ENCODE data around the gene PRKN. TPM values are rescaled to one million over a fixed set of nuclear protein-coding genes. Genes with fewer than 3 reads are reported as not detected.

The PRKN gene
- total RNA-seq, 1 donor from 2014 or later = 1.3 TPM

- no peak overlapping the region for H3K4me2 ChIP-seq (ENCODE audit: low read length)
- no peak overlapping the region for H2AFZ ChIP-seq (ENCODE audit: low read depth, low read length)
- H3K4me3 ChIP-seq (ENCODE audit: insufficient read depth, low read depth, low read length) = no peak overlapping the region
- no peaks in the 10 kb centered on the region for H4K20me1 ChIP-seq (ENCODE audit: insufficient read depth, low read length)
- Mint-ChIP-seq H3K4me3 (ENCODE audit: unreplicated experiment) (no peak overlapping the region), H3K36me3 (ENCODE audit: low read depth, unreplicated experiment) (no peaks in the 10 kb centered on the region), H3K4me1 (ENCODE audit: low read depth, unreplicated experiment) (peaks cover 3% of the 10 kb centered on the region), H3K27me3 (ENCODE audit: low read depth, unreplicated experiment) (no peaks in the 10 kb centered on the region), H3K9me3 (ENCODE audit: unreplicated experiment) (no peaks in the 10 kb centered on the region), H3K27ac (ENCODE audit: unreplicated experiment) (no peak overlapping the region)
- no peaks in the 10 kb centered on the region for H3K9me3 ChIP-seq (ENCODE audit: insufficient read depth, low read depth, low read length)
- no peak for TF ChIP-seq CTCF (IDR thresholded peaks at IDR 0.05; ENCODE audit: insufficient read depth, low read depth, low read length)
- FAIRE-seq (no peak), DNase-seq (ENCODE audit: low read depth) (no peak)
- no peaks in the 10 kb centered on the region for H3K27me3 ChIP-seq (ENCODE audit: insufficient read depth, low read length)
- no peak overlapping the region for H3K27ac ChIP-seq (ENCODE audit: low read depth, low read length)
- no peaks in the 10 kb centered on the region for H3K36me3 ChIP-seq (ENCODE audit: insufficient read depth, low read length)
- H3K9ac ChIP-seq (ENCODE audit: low read length) = no peak overlapping the region
- no peaks in the 10 kb centered on the region for H3K4me1 ChIP-seq (ENCODE audit: insufficient read depth, low read length)
- no peaks in the 10 kb centered on the region for H3K79me2 ChIP-seq (ENCODE audit: insufficient read depth, low read length)
These were observed 1220.2 kb downstream of the PRKN start for GRCh38 chr6:161507375-161507774.

DNA sequence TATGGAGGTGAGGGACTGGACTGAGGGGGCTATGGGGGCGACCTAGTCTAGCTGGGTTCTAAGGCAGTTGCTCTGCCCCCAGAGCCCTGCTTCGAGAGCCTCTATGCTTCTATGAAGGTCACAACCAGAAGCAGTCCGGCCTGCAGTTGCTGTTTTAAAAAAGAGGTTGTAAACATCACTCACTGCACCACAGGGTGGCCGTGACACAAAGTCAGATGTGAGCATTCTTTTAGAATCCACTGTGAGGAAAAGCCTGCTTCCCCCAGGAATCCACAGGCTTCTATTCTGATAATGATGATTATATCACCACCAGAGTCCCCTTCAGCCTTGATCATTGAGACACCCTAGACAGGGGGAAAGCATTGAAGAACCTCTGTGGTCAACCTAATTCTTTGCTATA, 1224.0 kb downstream of the PRKN start:
- FAIRE-seq (no peak), DNase-seq (ENCODE audit: low read depth) (no peak)
- H3K4me1 ChIP-seq (ENCODE audit: insufficient read depth, low read length) = no peaks in the 10 kb centered on the region
- no peak overlapping the region for H3K4me2 ChIP-seq (ENCODE audit: low read length)
- Mint-ChIP-seq H3K4me1 (ENCODE audit: low read depth, unreplicated experiment) (peaks cover 3% of the 10 kb centered on the region), H3K36me3 (ENCODE audit: low read depth, unreplicated experiment) (no peaks in the 10 kb centered on the region), H3K9me3 (ENCODE audit: unreplicated experiment) (no peaks in the 10 kb centered on the region), H3K27ac (ENCODE audit: unreplicated experiment) (no peak overlapping the region), H3K4me3 (ENCODE audit: unreplicated experiment) (no peak overlapping the region), H3K27me3 (ENCODE audit: low read depth, unreplicated experiment) (peaks cover 5% of the 10 kb centered on the region)
- H4K20me1 ChIP-seq (ENCODE audit: insufficient read depth, low read length) = no peaks in the 10 kb centered on the region
- H3K79me2 ChIP-seq (ENCODE audit: insufficient read depth, low read length) = no peaks in the 10 kb centered on the region
- no peak overlapping the region for H2AFZ ChIP-seq (ENCODE audit: low read depth, low read length)
- H3K27ac ChIP-seq (ENCODE audit: low read depth, low read length) = no peak overlapping the region
- no peak for TF ChIP-seq EZH2 (IDR thresholded peaks at IDR 0.05; ENCODE audit: insufficient read depth, low read length)
- TF ChIP-seq CTCF (IDR thresholded peaks at IDR 0.05; ENCODE audit: insufficient read depth, low read depth, low read length) = no peak
- H3K36me3 ChIP-seq (ENCODE audit: insufficient read depth, low read length) = no peaks in the 10 kb centered on the region
- no peaks in the 10 kb centered on the region for H3K9me3 ChIP-seq (ENCODE audit: insufficient read depth, low read depth, low read length)
- no peaks in the 10 kb centered on the region for H3K27me3 ChIP-seq (ENCODE audit: insufficient read depth, low read length)
- H3K9ac ChIP-seq (ENCODE audit: low read length) = no peak overlapping the region
- H3K4me3 ChIP-seq (ENCODE audit: insufficient read depth, low read depth, low read length) = no peak overlapping the region

DNA sequence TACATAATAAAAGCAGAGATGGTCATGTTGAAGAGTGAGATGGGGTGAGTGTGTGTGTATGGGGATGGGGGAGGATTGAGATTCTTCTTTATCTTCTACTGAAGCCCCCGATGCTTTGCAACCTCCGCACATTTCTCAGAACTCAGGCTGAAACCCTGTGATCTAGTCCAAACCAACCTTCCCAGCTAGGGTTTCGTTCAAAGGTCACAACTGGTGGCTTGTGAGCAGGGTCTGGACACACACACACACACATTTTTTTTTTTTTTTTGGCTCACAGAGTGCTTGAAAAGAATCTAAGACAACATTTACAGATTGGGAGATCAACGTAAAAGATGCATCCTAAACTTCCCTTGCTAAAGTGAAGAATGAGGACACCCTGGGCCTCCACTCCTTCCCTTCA, 1228.7 kb downstream of the PRKN start:
- no peaks in the 10 kb centered on the region for H3K36me3 ChIP-seq (ENCODE audit: insufficient read depth, low read length)
- H3K36me3 Mint-ChIP-seq (ENCODE audit: low read depth, unreplicated experiment) = no peaks in the 10 kb centered on the region
- H3K27ac ChIP-seq (ENCODE audit: low read depth, low read length) = no peak overlapping the region
- DNase-seq (ENCODE audit: low read depth) (no peak), FAIRE-seq (no peak)
- H3K4me2 ChIP-seq (ENCODE audit: low read length) = no peak overlapping the region
- H4K20me1 ChIP-seq (ENCODE audit: insufficient read depth, low read length) = no peaks in the 10 kb centered on the region
- no peaks in the 10 kb centered on the region for H3K9me3 ChIP-seq (ENCODE audit: insufficient read depth, low read depth, low read length)
- H3K4me1 ChIP-seq (ENCODE audit: insufficient read depth, low read length) = no peaks in the 10 kb centered on the region
- no peaks in the 10 kb centered on the region for H3K79me2 ChIP-seq (ENCODE audit: insufficient read depth, low read length)
- TF ChIP-seq EZH2 (IDR thresholded peaks at IDR 0.05; ENCODE audit: insufficient read depth, low read length) (no peak), CTCF (IDR thresholded peaks at IDR 0.05; ENCODE audit: insufficient read depth, low read depth, low read length) (no peak)
- H3K27ac Mint-ChIP-seq (ENCODE audit: unreplicated experiment) = no peak overlapping the region
- H3K4me3 ChIP-seq (ENCODE audit: insufficient read depth, low read depth, low read length) = no peak overlapping the region
- no peaks in the 10 kb centered on the region for H3K9me3 Mint-ChIP-seq (ENCODE audit: unreplicated experiment)
- no peaks in the 10 kb centered on the region for H3K27me3 ChIP-seq (ENCODE audit: insufficient read depth, low read length)
- H3K9ac ChIP-seq (ENCODE audit: low read length) = no peak overlapping the region
- H3K4me3 Mint-ChIP-seq (ENCODE audit: unreplicated experiment) = no peak overlapping the region
- peaks cover 5% of the 10 kb centered on the region for H3K27me3 Mint-ChIP-seq (ENCODE audit: low read depth, unreplicated experiment)
- H2AFZ ChIP-seq (ENCODE audit: low read depth, low read length) = no peak overlapping the region
- H3K4me1 Mint-ChIP-seq (ENCODE audit: low read depth, unreplicated experiment) = peaks cover 9% of the 10 kb centered on the region
